Measurements from ENCODE around the gene GPR89A.

GRCh38 chr1:145688924-145689323 is 81.1 kb downstream of the GPR89A start:
- TF ChIP-seq RARB (CRISPR knock-in tag; IDR thresholded peaks at IDR 0.05) = no peak
- TF ChIP-seq ZFP3 (CRISPR knock-in tag; IDR thresholded peaks at IDR 0.05) = no peak

All from SK-N-SH treated with all-trans-retinoic acid at 6 μM for 48 hours (cell line).